Panc1 (cell line): ENCODE measurements around the gene CCDC77. TPM values are rescaled to one million over a fixed set of nuclear protein-coding genes. Genes with fewer than 3 reads are reported as not detected.

Experiments used
- ATAC-seq: fragments of 200-7000 bp; cut with Tn5 transposase; 2 replicates; pipeline ENCODE4 v1.9.1; 2020; ENCODE audit warnings: mild to moderate bottlenecking, moderate library complexity
- BruUV-seq: library from RNA; stranded (reverse); fragments of 400-500 nt; replicated peaks from 2 replicates; lab custom pipeline; 2021; lab: Mats Ljungman, UMichigan
- CTCF ChIA-PET: fragments of 300-600 bp; sonication (Branson Sonifier 250); formaldehyde crosslinking; loops from one replicate; lab custom pipeline; 2022; ENCODE audit warnings: antibody characterized with exemption; lab: Charles Lee
- POLR2A ChIA-PET: fragments of 300-600 bp; sonication (Branson Sonifier 250); formaldehyde crosslinking; loops from one replicate; lab custom pipeline; 2022; ENCODE audit warnings: antibody characterized with exemption; lab: Charles Lee
- DNase-seq: peaks from one replicate; pipeline ENCODE4 v3.0.0-alpha.2; 2010; ENCODE audit warnings: low read depth, low spot score
- H3K27ac ChIP-seq: 2 replicates; pipeline ENCODE4 v1.5.1; 2011; ENCODE audit warnings: mild to moderate bottlenecking, low read length, inconsistent platforms
- H3K27me3 ChIP-seq: fragments of 200-500 bp; sonication (Bioruptor generic); 2 replicates; pipeline ENCODE4 v1.6.0; 2014; ENCODE audit warnings: low read length, inconsistent platforms; ENCODE audit not compliant: control insufficient read depth, insufficient read depth
- H3K36me3 ChIP-seq: fragments of 200-500 bp; sonication (Bioruptor generic); 2 replicates; pipeline ENCODE4 v1.5.1; 2014; ENCODE audit warnings: inconsistent platforms, mild to moderate bottlenecking, low read length, moderate library complexity; ENCODE audit not compliant: control insufficient read depth, insufficient read depth
- H3K4me1 ChIP-seq: 2 replicates; pipeline ENCODE4 v1.5.1; 2011; ENCODE audit warnings: inconsistent platforms, mild to moderate bottlenecking, low read length, moderate library complexity; ENCODE audit not compliant: control insufficient read depth, insufficient read depth
- H3K4me3 ChIP-seq, 2 experiments: 2 replicates each; pipeline ENCODE4 v1.5.1; 2011 to 2012; ENCODE audit warnings: low read depth in 2 of 2, low read length in 2 of 2, mild to moderate bottlenecking in 2 of 2, inconsistent platforms in 1 of 2, moderate library complexity in 1 of 2
- H3K9me3 ChIP-seq: fragments of 200-500 bp; sonication (Bioruptor generic); 2 replicates; pipeline ENCODE4 v1.5.1; 2014; ENCODE audit warnings: low read depth, mild to moderate bottlenecking, inconsistent platforms, low read length, moderate library complexity; ENCODE audit not compliant: control insufficient read depth, insufficient read depth
- CTCF ChIP-seq: fragments of 450-650 bp; IDR thresholded peaks from 2 replicates; pipeline ENCODE4 v1.5.1; 2017; ENCODE audit warnings: mild to moderate bottlenecking
- POLR2AphosphoS5 ChIP-seq: IDR thresholded peaks from 2 replicates; pipeline ENCODE4 v1.6.1; 2012; ENCODE audit warnings: mild to moderate bottlenecking, low read depth, low read length, moderate library complexity
- REST ChIP-seq, 2 experiments: IDR thresholded peaks; 2 replicates each; pipeline ENCODE4 v1.6.1; 2011 to 2012; ENCODE audit warnings: low read depth in 2 of 2, control low read depth in 1 of 2, low read length in 1 of 2, mild to moderate bottlenecking in 1 of 2, moderate library complexity in 1 of 2; ENCODE audit not compliant: insufficient read depth in 1 of 2
- SIN3A ChIP-seq: IDR thresholded peaks from 2 replicates; pipeline ENCODE4 v1.6.1; 2012; ENCODE audit warnings: low read depth, mild to moderate bottlenecking, low read length, moderate library complexity, borderline replicate concordance; ENCODE audit not compliant: insufficient read depth
- TCF7L2 ChIP-seq: IDR thresholded peaks from 2 replicates; pipeline ENCODE4 v1.6.1; 2011; ENCODE audit warnings: mild to moderate bottlenecking, low read depth, low read length, inconsistent platforms
- in situ Hi-C: cut with HindIII; loops from 2 replicates; pipeline ENCODE4 v1.10.0; 2016; ENCODE audit warnings: low sequenced_read_pairs, low pct_unique_long_range_greater_than_20kb
- intact Hi-C: fragments of 100-400 bp; cut with micrococcal nuclease; formaldehyde crosslinking; loops from one replicate; pipeline ENCODE4 v1.10.0; 2022; ENCODE audit not compliant: unreplicated experiment
- total RNA-seq: library from RNA; stranded (reverse); gene quantifications from one replicate; pipeline ENCODE4 v1.2.1, GENCODE V29; 2021; ENCODE audit not compliant: unreplicated experiment

CCDC77 gene
- total RNA-seq, 1 experiment from 2014 or later, result 9.8 TPM

DNA sequence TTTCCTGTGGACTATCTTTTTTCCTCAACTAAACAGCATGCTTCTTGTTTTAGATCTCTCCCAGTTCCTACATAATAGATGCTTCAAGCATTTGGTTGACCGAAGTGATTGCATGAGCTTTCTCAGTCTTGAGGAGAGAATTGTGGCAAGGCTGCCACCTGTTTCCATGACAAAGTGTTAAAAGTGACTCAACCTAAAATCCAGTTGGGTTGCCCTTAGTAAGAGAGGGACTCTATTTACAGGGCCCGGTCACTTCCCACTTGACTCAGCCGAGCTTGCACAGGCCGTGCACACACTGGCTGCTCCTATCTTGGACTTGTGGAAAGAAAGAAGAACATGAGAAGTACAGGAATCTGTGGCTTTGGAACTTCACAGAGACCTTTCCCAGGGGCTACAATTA, 56.2 kb downstream of the CCDC77 start:
- in situ Hi-C loops (no loop called here), intact Hi-C loops (no loop called here)
- TF ChIP-seq POLR2AphosphoS5, result no peak
- TF ChIP-seq CTCF, result no peak
- no peak for TF ChIP-seq TCF7L2
- no peak for TF ChIP-seq SIN3A
- no peaks in the 10 kb centered on the region for H3K36me3 ChIP-seq
- no peaks in the 10 kb centered on the region; the same call in 1 of the 2 replicates for H3K4me1 ChIP-seq
- ChIA-PET POLR2A (interaction anchor here (0.5 kb wide), 1 partner anchor 17 kb away, joined by 8 read pairs; no protein-coding TSS in a partner anchor), CTCF (no interaction called here)
- ATAC-seq, result no peak
- H3K27ac ChIP-seq, result no peak overlapping the region
- DNase-seq, result no peak
- H3K9me3 ChIP-seq, result no peaks in the 10 kb centered on the region
- no TSS peak for BruUV-seq
- no peak overlapping the region for H3K4me3 ChIP-seq
- peaks cover 10% of the 10 kb centered on the region for H3K27me3 ChIP-seq

DNA sequence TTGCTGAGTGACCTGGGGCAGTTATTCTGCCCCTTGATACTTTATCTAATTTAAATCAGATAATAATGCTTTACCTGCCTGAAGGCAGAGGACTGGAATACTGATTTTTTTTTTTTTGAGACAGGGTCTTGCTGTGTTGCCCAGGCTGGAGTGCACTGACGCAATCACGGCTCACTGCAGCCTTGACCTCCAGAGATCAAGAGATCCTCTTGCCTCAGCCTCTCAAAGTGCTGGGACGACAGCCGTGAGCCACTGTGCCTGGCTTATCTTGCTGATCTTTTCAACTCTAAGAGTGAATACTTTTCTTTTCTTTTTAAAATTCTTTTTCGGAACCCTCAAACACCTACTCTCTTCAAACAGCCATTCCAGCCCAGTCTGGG, 57.6 kb downstream of the CCDC77 start:
- H3K9me3 ChIP-seq, result no peaks in the 10 kb centered on the region
- ChIA-PET CTCF (no interaction called here), POLR2A (no interaction called here)
- H3K27me3 ChIP-seq, result peaks cover 10% of the 10 kb centered on the region
- DNase-seq (no peak), ATAC-seq (no peak)
- H3K36me3 ChIP-seq, result no peaks in the 10 kb centered on the region
- in situ Hi-C loops, result no loop called here
- peak overlapping the region; percentile 40 to 58 for H3K4me3 ChIP-seq
- no peaks in the 10 kb centered on the region; the same call in 1 of the 2 replicates for H3K4me1 ChIP-seq
- intact Hi-C loops, result no loop called here
- no peak overlapping the region for H3K27ac ChIP-seq
- no TSS peak for BruUV-seq
- TF ChIP-seq CTCF (no peak), REST (IDR thresholded peaks at IDR 0.05; ENCODE audit: insufficient read depth in 1 of 2, low read depth in 2 of 2, low read length in 1 of 2) (no peak), TCF7L2 (no peak), POLR2AphosphoS5 (no peak), SIN3A (no peak)
